Measurements from ENCODE around the gene PLAAT1.

Gene PLAAT1

DNA sequence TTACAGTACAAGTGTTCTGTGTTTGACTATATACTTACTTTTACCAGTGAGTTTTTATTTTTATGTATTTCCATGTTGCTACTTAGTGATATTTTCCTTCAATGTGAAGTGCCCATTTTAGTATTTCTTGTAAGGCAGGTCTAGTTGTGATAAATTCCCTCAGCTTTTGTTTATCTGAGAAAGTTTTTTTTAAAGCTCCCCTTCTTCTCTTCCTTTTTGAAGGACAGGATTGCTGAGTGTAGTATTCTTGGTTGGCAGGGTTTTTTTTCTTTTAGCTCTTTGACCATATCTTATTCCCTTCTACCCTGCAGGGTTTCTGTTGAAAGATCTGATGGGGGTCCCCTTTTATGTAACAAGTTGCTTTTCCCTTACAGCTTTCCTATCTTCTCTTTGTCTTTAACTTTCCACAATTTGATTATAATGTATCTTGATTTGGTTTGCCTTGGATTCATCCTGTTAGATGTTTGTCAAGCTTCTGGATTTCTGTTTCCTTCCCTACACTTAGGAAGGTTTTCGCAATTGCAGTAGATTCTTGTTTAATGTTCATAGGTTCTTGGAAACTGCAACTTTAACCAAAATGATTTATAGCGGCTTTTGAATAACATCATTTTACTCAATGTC lies 7.9 kb downstream of the PLAAT1 start:
- no peak overlapping the region for H3K4me3 ChIP-seq (replicated peaks in 1 of 2; ENCODE audit: low read depth in 2 of 2, low read length in 2 of 2)
- TF ChIP-seq, protein P1, sequence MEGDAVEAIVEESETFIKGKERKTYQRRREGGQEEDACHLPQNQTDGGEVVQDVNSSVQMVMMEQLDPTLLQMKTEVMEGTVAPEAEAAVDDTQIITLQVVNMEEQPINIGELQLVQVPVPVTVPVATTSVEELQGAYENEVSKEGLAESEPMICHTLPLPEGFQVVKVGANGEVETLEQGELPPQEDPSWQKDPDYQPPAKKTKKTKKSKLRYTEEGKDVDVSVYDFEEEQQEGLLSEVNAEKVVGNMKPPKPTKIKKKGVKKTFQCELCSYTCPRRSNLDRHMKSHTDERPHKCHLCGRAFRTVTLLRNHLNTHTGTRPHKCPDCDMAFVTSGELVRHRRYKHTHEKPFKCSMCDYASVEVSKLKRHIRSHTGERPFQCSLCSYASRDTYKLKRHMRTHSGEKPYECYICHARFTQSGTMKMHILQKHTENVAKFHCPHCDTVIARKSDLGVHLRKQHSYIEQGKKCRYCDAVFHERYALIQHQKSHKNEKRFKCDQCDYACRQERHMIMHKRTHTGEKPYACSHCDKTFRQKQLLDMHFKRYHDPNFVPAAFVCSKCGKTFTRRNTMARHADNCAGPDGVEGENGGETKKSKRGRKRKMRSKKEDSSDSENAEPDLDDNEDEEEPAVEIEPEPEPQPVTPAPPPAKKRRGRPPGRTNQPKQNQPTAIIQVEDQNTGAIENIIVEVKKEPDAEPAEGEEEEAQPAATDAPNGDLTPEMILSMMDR (IDR thresholded peaks at IDR 0.05; ENCODE audit: low read depth, low read length) = no peak
- no peak for DNase-seq (ENCODE audit: low read depth in 2 of 2)

DNA sequence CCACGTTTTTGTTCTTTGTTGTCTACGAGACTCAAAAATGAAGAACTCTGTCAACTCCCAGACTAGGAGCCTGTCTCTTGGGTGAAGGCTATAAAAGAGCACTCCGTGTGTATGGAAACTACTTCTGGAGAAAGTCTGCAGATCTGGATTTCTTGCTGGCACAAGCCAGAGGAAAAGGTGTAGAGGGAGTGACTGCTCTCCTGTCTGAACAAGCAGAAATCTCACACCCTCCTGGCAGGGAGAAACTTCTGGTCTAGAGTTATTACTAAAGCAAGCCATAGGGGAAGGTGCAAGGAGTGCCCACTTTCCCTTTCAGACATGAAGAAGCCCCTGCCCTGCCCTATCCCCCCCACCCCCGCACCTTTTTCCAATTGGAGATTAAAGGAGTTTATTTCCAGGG lies 9.5 kb downstream of the PLAAT1 start:
- no peak for DNase-seq (ENCODE audit: low read depth in 2 of 2)
- H3K4me3 ChIP-seq (replicated peaks in 1 of 2; ENCODE audit: low read depth in 2 of 2, low read length in 2 of 2) = no peak overlapping the region
- TF ChIP-seq, protein P1 (IDR thresholded peaks at IDR 0.05; ENCODE audit: low read depth, low read length) = no peak

DNA sequence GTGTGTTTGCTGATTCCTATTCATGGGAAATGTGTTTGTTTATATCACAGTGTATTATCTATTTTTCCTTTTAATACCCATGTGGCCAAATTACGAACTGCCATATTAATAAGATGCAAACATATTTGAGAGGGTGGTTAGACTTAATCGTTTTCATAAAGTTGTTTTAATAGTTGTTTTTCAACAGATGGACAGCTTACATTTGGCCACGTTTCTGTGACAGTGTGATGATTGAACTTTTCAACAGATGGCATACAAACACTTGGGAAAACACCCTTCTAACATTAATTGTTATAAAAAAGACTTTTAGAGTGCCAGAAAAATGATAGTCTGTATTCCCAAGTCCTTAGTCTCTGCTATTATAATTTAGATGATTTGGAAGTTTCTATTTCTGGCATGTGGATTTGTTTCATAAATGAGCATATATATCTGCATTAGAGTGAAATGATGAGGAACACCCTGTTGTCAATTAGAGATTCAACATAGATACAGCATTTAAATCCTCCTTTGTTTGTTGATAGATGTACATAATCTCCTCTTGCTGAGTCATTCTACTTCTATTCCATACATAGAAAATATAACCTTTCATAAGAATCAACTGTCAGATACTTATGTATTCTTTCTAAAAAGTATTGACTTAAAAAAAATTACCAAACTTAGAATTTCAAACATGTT lies 13.1 kb downstream of the PLAAT1 start:
- TF ChIP-seq, protein P1 (IDR thresholded peaks at IDR 0.05; ENCODE audit: low read depth, low read length) = no peak
- DNase-seq (ENCODE audit: low read depth in 2 of 2) = no peak
- no peak overlapping the region for H3K4me3 ChIP-seq (replicated peaks in 1 of 2; ENCODE audit: low read depth in 2 of 2, low read length in 2 of 2)

GRCh38 chr3:193261970-193262369 lies 20.9 kb downstream of the PLAAT1 start:
- no peak for DNase-seq (ENCODE audit: low read depth in 2 of 2)
- no peak overlapping the region for H3K4me3 ChIP-seq (replicated peaks in 1 of 2; ENCODE audit: low read depth in 2 of 2, low read length in 2 of 2)
- TF ChIP-seq, protein P1 (IDR thresholded peaks at IDR 0.05; ENCODE audit: low read depth, low read length) = no peak

- DNase-seq (ENCODE audit: low read depth in 2 of 2) = no peak
- H3K4me3 ChIP-seq (replicated peaks in 1 of 2; ENCODE audit: low read depth in 2 of 2, low read length in 2 of 2) = no peak overlapping the region
- TF ChIP-seq, protein P1 (IDR thresholded peaks at IDR 0.05; ENCODE audit: low read depth, low read length) = no peak
These were observed 21.7 kb downstream of the PLAAT1 start for GRCh38 chr3:193262707-193263106.

- H3K4me3 ChIP-seq (replicated peaks in 1 of 2; ENCODE audit: low read depth in 2 of 2, low read length in 2 of 2) = no peak overlapping the region
- TF ChIP-seq, protein P1 (IDR thresholded peaks at IDR 0.05; ENCODE audit: low read depth, low read length) = no peak
- DNase-seq (ENCODE audit: low read depth in 2 of 2) = no peak
These were observed 28.5 kb downstream of the PLAAT1 start for GRCh38 chr3:193269343-193270028.
